Mesenteric fat pad (tissue), 1 donor: ENCODE results near the gene RNF215. TPM values are rescaled to one million over a fixed set of nuclear protein-coding genes. Genes with fewer than 3 reads are reported as not detected.
"Not testable (repeated sequence)": the region's sequence is repeated elsewhere in the genome, so short reads cannot be mapped to it uniquely, and the experiment has no call there.

Source experiments
- DNase-seq: peaks from one replicate; pipeline ENCODE4 v3.0.0-alpha.2; 2020; ENCODE audit warnings: low spot score
- total RNA-seq: library from RNA; stranded (reverse); fragmentation: NEBNext Ultra II Directional; extraction: Animal tissue kit (Norgen Biotek cat#: 25700); gene quantifications from one replicate; pipeline ENCODE4 v1.2.1, GENCODE V29; 2021
- donor health status: DM: yes; HTN: yes; CAD: no.

The RNF215 gene
- total RNA-seq, 1 donor from 2014 or later = 9.1 TPM

DNA sequence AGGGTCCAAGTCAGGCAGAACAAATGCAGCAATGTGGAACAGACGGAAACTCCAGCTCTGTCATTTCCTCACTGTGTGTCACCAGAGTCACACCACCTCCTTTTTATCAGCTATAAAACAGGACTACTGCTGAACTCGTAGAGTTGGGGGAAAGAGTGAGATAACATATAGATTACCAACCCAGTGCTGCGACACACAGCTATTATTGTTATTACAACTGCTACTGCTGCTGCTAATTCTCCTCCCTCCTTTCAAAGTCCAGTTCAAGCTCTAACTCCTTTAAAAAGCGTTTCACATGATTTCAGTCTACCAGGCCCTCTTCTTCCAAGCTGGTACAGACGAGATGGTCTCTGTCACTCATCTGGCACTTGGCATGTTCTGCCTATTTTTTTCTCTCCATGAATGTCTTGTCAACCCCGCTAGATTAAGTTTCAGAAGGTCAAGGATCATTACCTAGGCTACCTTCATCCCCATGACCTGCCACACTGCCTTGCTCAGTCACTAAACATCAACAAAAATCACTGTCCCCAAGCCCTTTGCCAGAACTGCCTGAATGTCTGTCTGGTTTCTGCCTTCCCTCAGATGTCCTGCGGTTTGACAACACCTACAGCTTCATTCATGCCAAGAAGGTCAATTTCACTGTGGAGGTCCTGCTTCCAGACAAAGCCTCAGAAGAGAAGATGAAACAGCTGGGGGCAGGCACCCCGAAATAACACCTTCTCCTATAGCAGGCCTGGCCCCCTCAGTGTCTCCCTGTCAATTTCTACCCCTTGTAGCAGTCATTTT, 34.7 kb upstream of the RNF215 start:
- DNase-seq = no peak

DNA sequence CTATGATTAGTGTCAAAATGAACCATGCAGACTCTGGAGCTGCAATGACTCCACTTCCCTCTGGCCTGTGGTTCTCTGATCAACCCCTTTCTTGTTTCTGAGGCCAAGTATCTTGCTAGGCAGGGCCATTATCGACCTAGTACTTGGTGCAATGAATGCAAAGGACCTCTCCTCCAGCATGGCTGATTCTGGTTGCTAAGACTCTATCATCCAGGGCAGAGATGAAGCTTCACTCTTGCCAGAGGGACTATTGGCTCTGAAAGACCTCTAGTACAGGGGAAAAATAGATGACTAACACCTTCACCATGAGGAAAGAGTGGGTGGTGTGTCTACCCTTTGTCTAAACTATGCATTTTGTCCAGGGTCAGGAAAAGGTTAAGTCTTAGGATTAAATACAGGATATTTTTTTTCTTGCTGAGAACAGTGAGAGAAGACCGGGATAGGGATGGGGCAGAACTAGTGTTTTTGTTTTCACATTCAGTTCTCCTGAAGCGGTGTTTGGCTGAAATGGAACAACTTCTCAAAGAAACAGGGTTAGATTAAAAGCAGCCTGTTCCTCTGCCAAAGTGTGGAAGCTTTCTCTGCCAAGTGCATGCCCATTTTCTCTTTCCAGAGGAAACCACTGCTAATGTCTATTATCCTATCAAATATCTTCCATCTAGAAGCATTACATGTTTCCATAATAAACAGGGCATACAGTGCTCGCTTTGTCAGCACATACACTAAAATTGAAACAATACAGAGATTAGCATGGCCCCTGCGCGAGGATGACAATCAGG, 33.3 kb upstream of the RNF215 start:
- no peak for DNase-seq

GRCh38 chr22:30416837-30417236, 29.6 kb upstream of the RNF215 start:
- DNase-seq = no peak

- no peak for DNase-seq
Measured at GRCh38 chr22:30416403-30416802, 29.2 kb upstream of the RNF215 start.

DNA sequence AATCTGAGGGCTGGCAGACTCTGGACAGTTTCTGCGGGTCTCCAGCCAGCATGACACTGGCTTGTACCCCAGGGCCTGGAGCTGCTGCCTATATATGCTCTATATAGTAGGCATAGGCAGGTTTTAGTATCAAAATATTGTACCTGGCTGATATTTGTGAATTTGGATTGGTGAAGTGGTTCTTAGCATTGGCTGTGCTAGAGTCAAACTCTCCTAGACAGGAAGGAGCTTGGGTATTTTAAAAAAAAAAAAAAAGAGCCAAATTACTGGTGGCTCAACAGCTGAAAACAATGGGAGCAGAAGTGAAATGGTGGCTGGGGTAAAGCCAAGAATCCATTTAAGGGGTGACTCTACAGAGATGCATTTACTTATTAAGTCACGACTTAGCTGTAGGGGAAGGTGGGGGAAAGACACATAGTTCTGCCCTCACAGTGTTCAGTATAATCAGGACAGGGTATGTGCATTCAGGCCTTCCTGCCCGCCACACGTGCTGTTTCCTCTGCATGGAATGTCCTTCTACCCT, 27.4 kb upstream of the RNF215 start:
- DNase-seq = no peak

DNA sequence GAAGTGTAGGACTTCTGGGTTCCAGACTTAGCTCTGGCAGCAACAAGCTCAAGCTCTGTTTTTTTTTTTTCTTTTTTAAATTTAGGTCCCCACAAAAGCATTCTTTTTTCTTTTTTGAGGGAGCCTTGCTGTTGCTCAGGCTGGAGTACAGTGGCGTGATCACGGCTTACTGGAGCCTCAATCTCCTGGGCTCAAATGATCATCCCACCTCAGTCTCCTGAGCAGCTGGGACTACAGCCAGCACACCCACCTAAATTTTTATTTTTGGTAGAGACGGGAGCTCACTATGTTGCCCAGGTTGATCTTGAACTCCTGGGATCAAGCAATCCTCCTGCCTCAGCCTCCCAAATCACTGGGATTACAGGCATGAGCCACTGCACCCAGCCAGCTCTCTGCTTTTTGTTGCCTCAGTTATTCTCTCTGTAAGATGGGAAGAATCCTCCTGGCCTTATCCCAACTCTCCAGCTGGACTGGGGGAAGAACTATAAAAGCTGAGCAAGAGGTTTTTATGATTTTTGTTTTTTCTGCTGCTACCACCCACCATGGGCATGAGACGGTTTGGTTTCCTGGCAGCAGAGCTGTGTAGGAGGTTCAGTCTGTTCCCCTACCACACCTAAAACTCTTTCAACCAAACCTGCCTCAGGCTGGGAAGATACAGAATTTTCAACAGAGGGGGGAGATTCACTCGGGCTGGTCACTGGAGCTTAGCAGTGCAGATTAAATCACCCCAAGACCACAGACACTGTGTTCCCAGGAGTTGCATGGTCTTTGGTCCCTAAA, 26.7 kb upstream of the RNF215 start:
- DNase-seq = no peak

- DNase-seq = no peak
Measured at GRCh38 chr22:30413001-30413400, 25.8 kb upstream of the RNF215 start.

DNA sequence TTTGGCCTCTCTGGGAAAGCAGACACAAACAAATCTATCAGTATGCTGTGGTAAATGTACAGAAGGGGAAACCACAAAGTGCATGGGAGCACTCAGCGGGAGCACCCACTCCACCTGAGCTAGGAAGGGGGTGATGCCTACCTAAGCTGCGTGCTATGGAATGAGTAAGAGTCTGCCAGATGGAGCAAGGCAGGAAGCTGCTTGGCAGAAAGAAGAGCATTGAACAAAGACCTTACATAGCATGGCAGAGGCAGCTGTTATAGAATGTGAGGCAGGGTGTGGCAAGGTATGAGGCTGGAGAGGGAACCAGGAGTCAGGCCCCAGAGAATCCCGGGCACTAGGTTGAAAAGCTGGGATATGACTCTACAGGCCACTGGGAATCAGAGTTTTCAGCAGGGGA, 24.6 kb upstream of the RNF215 start:
- no peak for DNase-seq

DNA sequence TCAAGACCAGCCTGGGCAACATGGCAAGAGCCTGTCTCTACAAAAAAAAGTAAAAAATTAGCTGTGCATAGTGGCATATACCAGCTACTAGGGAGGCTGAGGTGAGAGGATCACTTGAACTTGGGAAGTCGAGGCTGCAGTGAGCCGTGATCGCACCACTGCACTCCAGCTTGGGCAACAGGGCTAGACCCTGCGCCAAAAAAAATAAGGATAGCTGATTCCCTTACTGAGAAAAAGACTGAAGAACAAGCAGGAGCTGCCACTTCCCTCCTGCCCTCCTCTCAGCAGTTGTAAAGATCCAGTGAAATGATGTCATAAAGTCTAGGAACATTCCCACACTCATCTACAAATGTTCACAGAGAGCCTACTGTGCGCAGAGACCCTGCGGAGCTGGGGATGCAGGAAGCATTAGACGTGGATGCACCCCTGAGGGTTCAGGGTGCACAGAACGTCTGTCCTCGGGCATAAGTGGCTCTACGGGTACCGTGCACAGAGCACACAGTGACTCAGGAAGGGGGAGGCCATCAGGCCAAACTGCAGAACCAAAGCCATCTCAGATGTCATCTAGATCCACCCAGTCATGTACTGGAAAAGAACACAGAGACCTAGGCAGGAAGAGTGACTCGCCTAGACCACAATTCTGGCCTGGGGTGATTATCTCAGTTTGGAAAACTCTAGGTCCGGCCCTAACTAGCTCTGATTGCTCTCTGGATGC, 21.3 kb upstream of the RNF215 start:
- no peak for DNase-seq

- DNase-seq = no peak
Measured at GRCh38 chr22:30406400-30406799, 19.2 kb upstream of the RNF215 start.

GRCh38 chr22:30405731-30406130, 18.5 kb upstream of the RNF215 start:
- no peak for DNase-seq

GRCh38 chr22:30404307-30404706, 17.1 kb upstream of the RNF215 start:
- no peak for DNase-seq

DNA sequence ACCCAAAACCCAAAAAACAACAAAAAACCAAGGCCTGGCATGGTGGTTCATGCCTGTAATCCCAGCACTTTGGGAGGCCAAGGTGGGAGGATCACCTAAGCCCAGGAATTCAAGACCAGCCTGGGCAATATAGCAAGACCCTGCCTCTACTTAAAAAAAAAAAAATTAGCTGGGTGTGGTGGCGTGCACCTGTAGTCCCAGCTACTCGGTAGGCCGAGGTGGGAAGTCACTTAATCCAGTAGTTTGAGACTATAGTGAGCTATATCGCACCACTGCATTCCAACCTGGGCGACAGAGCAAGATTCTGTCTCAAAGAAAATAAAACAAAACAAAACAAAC, 15.5 kb upstream of the RNF215 start:
- not testable (repeated sequence) for DNase-seq

DNA sequence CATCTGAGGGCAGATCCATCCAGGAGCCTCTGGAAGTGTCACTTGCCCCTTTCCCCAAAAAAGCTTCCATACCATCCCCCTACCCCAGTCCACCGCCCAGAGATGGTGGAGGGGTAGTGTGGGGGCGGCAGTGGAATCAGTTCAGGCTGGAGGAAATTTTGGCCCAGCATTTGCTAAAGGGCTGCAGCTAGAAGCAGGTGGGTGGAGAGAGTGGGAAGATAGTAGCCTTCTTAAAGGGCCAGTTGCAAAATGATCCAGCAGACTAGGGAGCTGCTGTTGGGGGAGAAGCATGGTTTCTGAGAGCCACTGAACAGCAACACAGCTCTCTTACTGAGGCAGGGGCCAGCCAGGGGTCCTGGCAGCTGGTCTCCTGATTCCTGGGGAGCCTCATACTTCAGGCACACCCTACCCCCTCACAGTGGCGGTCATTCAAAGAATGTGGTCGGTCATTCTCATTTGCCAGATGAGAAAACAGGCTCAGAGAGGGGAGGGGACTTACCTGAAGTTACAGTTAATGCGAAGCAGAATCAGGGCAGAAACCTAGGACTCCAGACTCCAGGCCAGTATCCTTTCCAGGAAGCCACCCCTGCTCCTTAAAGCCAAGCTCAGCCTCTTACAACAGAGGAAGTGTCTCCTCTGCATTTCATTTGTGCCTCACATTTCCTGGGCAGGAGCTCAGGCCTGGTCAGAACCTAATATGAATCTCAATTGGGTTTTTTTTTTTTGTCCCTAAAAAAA, 15.0 kb upstream of the RNF215 start:
- DNase-seq = no peak

DNA sequence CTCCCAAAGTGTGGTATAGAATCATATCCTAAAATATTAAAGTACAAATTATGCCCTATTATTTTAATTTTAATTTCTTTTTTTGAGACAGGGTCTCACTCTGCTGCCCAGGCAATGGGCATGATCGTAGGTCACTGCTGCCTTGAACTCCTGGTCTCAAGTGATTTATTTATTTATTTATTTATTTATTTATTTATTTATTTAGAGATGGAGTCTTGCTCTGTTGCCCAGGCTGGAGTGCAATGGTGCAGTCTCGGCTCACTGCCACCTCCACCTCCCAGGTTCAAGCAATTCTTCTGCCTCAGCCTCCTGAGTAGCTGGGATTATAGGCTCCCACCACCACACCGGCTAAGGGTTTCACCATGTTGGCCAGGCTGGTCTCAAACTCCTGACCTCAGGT, 13.8 kb upstream of the RNF215 start:
- DNase-seq = not testable (repeated sequence)

DNA sequence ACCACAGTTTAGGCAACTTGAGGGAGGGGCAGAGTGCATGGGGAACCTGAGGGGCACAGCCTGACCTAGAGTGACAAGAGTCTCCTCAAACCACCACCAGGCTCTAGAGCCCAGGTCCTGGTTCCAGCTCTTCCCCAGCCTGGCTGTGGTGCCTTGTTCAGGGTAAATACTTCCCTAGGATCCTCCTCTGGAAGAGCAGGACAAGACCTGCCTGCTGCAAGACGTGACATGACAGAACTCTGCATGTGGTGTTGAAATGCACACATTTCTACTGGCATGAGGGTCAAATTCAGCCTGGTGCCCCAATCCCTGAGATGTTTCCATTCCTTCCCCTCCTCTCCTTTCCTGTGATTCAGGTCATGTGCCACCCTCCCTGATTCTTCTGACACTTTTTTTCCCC, 12.9 kb upstream of the RNF215 start:
- no peak for DNase-seq

DNA sequence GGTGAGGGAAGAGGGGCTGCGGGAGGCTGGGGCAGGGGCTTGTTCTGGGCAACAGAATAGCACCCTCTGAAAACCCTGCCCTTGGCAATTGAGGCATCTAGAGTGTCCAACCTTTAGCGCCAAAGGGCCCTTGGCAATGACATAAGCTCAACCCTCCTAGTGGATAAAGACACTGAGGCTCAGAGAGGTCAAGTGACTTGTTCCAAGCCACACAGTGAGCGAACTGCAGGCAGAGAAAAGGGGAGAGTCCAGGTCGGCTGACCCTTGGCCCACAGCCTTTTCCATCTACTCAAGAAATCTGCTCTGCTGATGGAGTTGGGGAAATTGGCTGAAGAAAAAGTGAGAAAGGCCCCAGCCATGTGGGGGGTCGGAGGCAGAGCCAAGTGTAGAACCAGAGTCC, 12.5 kb upstream of the RNF215 start:
- DNase-seq = no peak

- DNase-seq = no peak
Measured at GRCh38 chr22:30398685-30399680, 11.8 kb upstream of the RNF215 start.
